GF-D8 (cell line): Measurements from ENCODE around the gene RPL18.

Experiments
- DNase-seq: peaks from one replicate; lab custom pipeline; 2025; lab: John Stamatoyannopoulos, UW

Gene RPL18

GRCh38 chr19:48629599-48630295 is 10.8 kb upstream of the RPL18 start:
- DNase-seq = no peak

- DNase-seq = no peak
These were observed 10.3 kb upstream of the RPL18 start for GRCh38 chr19:48629297-48629598.

GRCh38 chr19:48628486-48629296 is 9.7 kb upstream of the RPL18 start:
- DNase-seq = no peak

GRCh38 chr19:48627865-48628314 is 8.9 kb upstream of the RPL18 start:
- no peak for DNase-seq

- DNase-seq = no peak
These were observed 8.4 kb upstream of the RPL18 start for GRCh38 chr19:48627201-48627864.

GRCh38 chr19:48625891-48626327 is 6.9 kb upstream of the RPL18 start:
- no peak for DNase-seq

DNA sequence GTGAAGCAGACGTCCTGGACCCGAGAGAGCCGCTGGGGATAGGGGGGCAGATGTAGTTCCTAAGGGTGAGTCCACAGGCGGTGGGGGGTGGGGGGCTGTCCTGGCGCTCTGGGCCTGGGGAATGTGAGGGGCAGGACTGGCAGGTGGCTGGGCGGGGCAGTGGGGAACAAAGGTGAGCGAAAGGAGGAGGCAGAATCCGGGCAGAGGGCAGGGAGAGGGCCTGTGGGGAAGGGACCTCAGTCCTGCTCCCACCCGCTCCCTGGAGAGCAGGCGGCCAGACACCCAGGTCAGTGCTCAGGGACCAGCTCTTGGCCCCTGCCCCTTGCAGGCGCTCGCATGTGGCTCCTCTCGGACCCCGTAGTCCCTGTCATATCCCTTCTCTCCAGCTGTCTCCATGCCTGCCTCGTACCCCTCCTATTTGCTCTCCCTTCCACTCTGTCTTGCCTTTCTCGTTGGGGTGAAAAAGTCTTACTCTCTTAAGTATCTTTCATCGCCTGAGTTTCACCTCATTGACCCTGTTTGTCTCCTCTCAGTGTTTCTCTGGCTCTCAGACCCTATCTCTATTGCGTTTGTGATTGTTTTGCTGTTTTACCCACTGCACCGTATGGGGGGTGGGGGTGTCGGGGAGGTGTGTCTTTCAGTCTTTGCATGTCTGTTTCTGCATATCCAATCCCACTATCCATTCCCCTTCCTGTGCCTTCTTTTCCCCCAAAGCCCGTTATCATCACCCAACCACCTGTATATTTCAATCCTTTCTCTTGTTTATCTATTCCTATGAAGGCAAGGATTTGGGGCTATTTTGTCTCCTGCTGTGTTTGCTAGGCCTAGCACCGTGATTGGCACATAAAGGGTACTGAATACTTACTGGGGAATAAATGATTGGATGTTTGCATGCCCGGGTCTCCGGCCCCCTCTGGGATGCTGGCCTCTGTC is 6.1 kb upstream of the RPL18 start:
- DNase-seq = no peak

DNA sequence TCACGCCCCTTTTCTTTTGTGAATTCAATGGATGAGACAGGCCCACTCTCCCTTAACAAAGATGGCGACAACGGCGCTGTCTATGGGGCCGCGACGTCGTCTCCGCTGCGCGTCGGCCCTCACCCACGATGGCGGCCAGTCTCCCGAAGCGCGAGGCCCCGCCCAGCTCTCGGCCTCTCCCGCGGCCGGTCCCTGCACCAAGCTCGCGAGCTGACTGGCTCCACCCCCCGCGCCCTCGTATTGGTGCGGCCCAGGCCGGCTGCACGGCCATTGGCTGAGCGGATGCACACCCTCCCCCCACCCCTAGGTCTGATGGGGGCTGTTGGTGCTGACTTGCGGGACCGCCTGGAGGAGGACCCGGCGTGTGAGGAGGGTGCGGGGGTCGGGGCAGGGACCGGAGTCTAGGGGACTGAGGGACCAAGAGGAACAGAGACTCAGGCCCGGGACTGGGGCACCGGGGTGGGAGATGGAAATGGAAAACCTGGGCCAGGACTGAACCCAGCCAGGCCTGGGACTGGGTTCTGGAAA is 5.2 kb upstream of the RPL18 start:
- DNase-seq = no peak

DNA sequence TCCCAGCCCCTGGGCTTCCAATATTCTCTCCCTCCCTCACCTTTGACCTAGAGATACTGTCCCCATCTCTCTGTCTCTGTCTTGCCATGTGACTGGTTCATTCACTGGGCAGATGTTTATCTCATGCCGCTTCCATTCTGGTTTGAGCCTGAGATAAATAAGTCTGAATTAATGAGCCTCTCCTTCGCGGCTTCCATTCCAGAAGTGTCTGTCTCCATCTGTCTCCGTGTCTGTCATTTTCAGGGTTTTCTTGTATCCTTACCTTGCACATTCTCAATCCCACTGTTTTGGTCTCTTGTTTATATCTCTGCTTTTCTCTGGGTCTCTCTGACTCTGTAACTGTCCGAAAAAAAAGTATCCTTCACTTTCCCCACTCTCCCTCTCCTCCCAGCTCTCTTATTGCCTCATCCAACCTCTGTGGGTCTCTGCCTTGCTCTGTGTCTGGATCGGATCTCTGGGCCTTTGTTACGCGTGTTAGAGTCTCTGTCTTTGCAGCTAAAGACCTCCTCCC is 4.6 kb upstream of the RPL18 start:
- no peak for DNase-seq

DNA sequence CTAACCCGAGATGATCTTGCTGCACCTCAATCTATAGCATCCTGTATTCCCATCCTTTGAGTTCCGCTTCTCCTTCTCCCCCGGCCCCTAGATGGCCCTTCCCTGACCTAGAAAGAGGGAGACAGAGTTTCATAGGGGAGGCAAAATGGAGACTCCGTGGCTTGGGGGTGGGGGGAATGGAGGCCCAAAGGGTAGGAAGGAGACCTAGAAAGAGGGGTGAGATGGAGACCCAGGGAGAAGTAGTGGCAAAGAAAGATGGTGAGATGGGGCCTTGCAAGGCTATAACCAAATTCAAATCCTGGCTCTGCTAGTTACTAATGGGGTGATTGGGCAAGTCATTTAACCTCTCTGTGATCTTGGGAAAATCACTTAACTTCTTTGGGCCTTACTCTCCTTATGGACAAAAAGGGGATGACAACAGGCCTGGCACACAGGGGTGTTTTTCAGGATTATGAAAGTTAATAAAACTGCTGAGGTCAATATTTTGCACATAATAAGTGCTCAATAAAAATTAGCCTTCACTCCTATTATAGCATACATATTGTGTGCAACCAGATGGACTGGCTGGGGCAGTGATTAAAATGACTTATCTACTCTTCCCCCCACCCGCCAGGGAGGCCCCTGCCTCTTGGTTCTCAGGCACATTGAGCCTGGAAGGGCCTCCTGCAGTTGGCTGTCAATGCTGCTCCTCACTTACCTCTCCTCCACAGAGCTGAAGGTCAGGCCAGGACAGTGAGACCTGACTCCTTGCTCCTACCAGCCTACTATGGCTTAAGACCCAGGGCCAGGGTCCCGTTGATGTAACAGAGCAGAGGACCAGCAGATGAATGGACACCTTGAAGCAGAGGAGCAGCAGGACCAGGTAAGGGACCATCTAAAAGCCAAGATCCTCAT is 961 bp upstream of the RPL18 start:
- DNase-seq = no peak

- no peak for DNase-seq
These were observed 581 bp downstream of the RPL18 start for GRCh38 chr19:48618278-48618915.

DNA sequence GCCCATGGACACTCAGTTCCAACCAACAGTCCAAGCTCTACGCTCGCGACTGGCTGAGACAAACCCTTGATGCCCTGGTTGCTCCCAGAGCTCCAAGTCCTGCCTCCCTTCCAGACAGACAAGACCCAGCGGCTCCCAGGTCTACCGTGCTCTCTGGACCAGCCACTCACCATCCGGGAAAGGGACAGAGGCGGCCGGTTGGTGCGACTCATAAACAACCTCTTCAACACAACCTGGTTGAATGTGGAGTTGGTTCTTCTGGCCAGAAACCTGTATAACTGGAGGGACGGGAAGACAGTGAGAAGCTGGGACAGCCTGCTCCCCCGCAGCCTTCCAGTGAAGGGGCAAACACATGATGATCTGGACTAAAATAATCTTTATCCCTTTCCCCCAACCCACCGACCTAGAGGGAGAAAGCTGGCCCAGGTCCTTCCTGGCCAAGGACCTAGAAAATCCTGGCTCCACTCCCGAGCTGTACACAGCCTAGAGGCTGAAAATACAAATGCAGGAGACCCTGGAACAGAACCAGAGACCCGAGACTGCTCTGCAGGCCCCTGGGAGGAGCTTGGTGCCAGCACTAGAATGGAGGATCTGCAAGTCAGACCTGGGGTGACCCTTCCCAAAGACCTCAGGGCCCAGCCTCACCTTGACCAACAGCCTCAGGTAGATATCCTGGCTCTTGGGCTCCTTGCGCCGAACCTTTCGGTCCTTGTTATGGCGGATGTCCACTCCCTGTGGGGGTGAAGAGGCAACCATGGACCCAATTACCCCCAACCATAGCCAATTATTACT is 1.6 kb downstream of the RPL18 start:
- DNase-seq = no peak

GRCh38 chr19:48616491-48617056 is 2.4 kb downstream of the RPL18 start:
- DNase-seq = no peak

- DNase-seq = no peak
These were observed 2.9 kb downstream of the RPL18 start for GRCh38 chr19:48616041-48616436.

DNA sequence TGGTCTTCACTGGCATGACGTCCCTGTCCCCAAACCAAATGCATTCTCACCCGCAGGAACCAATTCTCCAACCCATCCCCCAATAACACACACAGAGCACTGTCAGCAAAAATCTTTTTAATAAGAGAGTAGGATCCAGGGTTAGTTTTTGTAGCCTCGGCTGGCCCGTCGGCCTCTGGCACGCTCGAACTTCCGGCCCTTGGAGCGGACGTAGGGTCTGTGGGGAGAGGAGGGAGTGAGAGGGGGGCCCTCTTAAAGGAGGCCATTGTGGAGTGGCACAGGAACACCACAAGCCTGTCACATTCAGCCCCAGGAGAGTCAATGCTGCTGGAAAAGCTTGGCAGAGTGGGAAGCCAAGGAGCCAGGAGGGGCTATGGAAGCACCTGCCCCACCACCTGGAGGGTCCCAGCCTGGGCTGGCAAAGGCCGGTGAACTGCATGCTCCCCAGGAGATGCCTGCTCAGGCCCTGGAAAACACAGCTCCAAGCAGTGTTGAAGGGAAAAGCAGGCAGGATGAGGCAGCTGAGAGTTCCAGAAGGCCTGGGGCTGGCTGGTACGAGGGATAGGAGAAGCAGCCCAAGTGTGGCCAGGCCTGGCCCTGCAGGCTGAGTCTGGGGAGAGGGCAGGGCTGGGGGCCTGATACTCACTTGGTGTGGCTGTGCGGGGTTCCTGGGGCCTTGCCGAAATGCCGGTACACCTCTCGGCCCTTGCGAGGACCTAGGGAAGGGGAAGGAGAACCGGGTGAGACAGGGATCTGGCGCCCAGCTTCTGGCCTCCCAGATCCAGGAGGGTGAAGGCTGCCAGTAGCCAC is 3.5 kb downstream of the RPL18 start:
- no peak for DNase-seq

- no peak for DNase-seq
These were observed 4.3 kb downstream of the RPL18 start, which contains the start of gene FAM83E for GRCh38 chr19:48614436-48615230. FAM83E (minus strand) TSS chr19:48615076; CDS start chr19:48613372, 1,704 bp downstream.
